ENCODE data around the gene NRM. TPM values are rescaled to one million over a fixed set of nuclear protein-coding genes. Genes with fewer than 3 reads are reported as not detected.

Gene NRM
- polyA plus RNA-seq, 1 donor from 2014 or later, result 7.1 TPM

GRCh38 chr6:30682143-30683117, 8.4 kb downstream of the NRM start:
- Histone ChIP-seq H3K27me3 (ENCODE audit: insufficient read depth, low read depth, low read length) (no peaks in the 10 kb centered on the region), H3K27ac (ENCODE audit: low read length) (no peak overlapping the region), H3K4me3 (ENCODE audit: low read length) (peak overlapping the region; percentile 99), H4K20me1 (ENCODE audit: insufficient read depth) (peaks cover 46% of the 10 kb centered on the region), H3K36me3 (ENCODE audit: insufficient read depth, low read length) (no peaks in the 10 kb centered on the region), H3K9ac (ENCODE audit: low read length) (peak overlapping the region; percentile 100), H3K79me2 (replicated peaks; ENCODE audit: insufficient read depth, low read length) (peaks cover 69% of the 10 kb centered on the region), H2AFZ (ENCODE audit: low read depth, low read length) (no peak overlapping the region), H3K4me2 (ENCODE audit: low read length) (peak overlapping the region; percentile 94), H3K9me3 (ENCODE audit: low read length) (no peaks in the 10 kb centered on the region), H3F3A (ENCODE audit: insufficient read depth, low read length, poor library complexity, severe bottlenecking) (no peaks in the 10 kb centered on the region), H3K9me2 (ENCODE audit: insufficient read depth, low read length) (no peaks in the 10 kb centered on the region)
- TF ChIP-seq POLR2AphosphoS5 (IDR thresholded peaks at IDR 0.05) (no peak), EP300 (conservative IDR thresholded peaks at IDR 0.05; ENCODE audit: poor library complexity, severe bottlenecking) (no peak), MXI1 (conservative IDR thresholded peaks at IDR 0.05; ENCODE audit: poor library complexity, severe bottlenecking) (no peak), SMC3 (conservative IDR thresholded peaks at IDR 0.05; ENCODE audit: poor library complexity) (no peak), REST (IDR thresholded peaks at IDR 0.05; ENCODE audit: borderline replicate concordance) (no peak), RAD21 (conservative IDR thresholded peaks at IDR 0.05) (no peak), EZH2 (IDR thresholded peaks at IDR 0.05; ENCODE audit: borderline replicate concordance, insufficient read depth, low read length, poor library complexity, severe bottlenecking) (no peak)

- peak overlapping the region; percentile 100 for H3K9ac ChIP-seq (ENCODE audit: low read length)
- no peaks in the 10 kb centered on the region for H3K36me3 ChIP-seq (ENCODE audit: insufficient read depth, low read length)
- H3K27ac ChIP-seq (ENCODE audit: low read length), result no peak overlapping the region
- peak overlapping the region; percentile 94 for H3K4me2 ChIP-seq (ENCODE audit: low read length)
- peak overlapping the region; percentile 99 for H3K4me3 ChIP-seq (ENCODE audit: low read length)
- TF ChIP-seq SMC3 (conservative IDR thresholded peaks at IDR 0.05; ENCODE audit: poor library complexity) (no peak), TAF1 (IDR thresholded peaks at IDR 0.05; ENCODE audit: low read depth) (no peak), POLR2AphosphoS5 (IDR thresholded peaks at IDR 0.05) (no peak), REST (IDR thresholded peaks at IDR 0.05; ENCODE audit: borderline replicate concordance) (no peak), EZH2 (IDR thresholded peaks at IDR 0.05; ENCODE audit: borderline replicate concordance, insufficient read depth, low read length, poor library complexity, severe bottlenecking) (no peak), EP300 (conservative IDR thresholded peaks at IDR 0.05; ENCODE audit: poor library complexity, severe bottlenecking) (no peak), RAD21 (conservative IDR thresholded peaks at IDR 0.05) (no peak), MXI1 (conservative IDR thresholded peaks at IDR 0.05; ENCODE audit: poor library complexity, severe bottlenecking) (no peak)
- TF ChIP-seq, protein P1, sequence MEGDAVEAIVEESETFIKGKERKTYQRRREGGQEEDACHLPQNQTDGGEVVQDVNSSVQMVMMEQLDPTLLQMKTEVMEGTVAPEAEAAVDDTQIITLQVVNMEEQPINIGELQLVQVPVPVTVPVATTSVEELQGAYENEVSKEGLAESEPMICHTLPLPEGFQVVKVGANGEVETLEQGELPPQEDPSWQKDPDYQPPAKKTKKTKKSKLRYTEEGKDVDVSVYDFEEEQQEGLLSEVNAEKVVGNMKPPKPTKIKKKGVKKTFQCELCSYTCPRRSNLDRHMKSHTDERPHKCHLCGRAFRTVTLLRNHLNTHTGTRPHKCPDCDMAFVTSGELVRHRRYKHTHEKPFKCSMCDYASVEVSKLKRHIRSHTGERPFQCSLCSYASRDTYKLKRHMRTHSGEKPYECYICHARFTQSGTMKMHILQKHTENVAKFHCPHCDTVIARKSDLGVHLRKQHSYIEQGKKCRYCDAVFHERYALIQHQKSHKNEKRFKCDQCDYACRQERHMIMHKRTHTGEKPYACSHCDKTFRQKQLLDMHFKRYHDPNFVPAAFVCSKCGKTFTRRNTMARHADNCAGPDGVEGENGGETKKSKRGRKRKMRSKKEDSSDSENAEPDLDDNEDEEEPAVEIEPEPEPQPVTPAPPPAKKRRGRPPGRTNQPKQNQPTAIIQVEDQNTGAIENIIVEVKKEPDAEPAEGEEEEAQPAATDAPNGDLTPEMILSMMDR (IDR thresholded peaks at IDR 0.05; ENCODE audit: poor library complexity, severe bottlenecking), result no peak
- H4K20me1 ChIP-seq (ENCODE audit: insufficient read depth), result peaks cover 46% of the 10 kb centered on the region
- no peaks in the 10 kb centered on the region for H3K27me3 ChIP-seq (ENCODE audit: insufficient read depth, low read depth, low read length)
- no peaks in the 10 kb centered on the region for H3F3A ChIP-seq (ENCODE audit: insufficient read depth, low read length, poor library complexity, severe bottlenecking)
- no peaks in the 10 kb centered on the region for H3K9me2 ChIP-seq (ENCODE audit: insufficient read depth, low read length)
- H3K9me3 ChIP-seq (ENCODE audit: low read length), result no peaks in the 10 kb centered on the region
- H3K79me2 ChIP-seq (replicated peaks; ENCODE audit: insufficient read depth, low read length), result peaks cover 63% of the 10 kb centered on the region
- no peak overlapping the region for H2AFZ ChIP-seq (ENCODE audit: low read depth, low read length)
Measured at GRCh38 chr6:30681766-30682142, 9.0 kb downstream of the NRM start.
